Astrocyte of the spinal cord (primary cell): Measurements from ENCODE around the gene ASRGL1.

Experiments used
- DNase-seq: peaks from one replicate; pipeline ENCODE4 v3.0.0; 2011; ENCODE audit warnings: low read depth, low spot score
- H3K4me3 ChIP-seq: 2 replicates; pipeline ENCODE4 v1.5.1; 2011; ENCODE audit warnings: low read depth, mild to moderate bottlenecking, low read length, moderate library complexity
- CTCF ChIP-seq: IDR thresholded peaks from 2 replicates; pipeline ENCODE4 v1.5.1; 2012; ENCODE audit warnings: low read depth, mild to moderate bottlenecking, low read length, inconsistent platforms
- in situ Hi-C: cut with HindIII; loops from 2 replicates; pipeline ENCODE4 v1.10.0; 2017; ENCODE audit warnings: low sequenced_read_pairs

The ASRGL1 gene

DNA sequence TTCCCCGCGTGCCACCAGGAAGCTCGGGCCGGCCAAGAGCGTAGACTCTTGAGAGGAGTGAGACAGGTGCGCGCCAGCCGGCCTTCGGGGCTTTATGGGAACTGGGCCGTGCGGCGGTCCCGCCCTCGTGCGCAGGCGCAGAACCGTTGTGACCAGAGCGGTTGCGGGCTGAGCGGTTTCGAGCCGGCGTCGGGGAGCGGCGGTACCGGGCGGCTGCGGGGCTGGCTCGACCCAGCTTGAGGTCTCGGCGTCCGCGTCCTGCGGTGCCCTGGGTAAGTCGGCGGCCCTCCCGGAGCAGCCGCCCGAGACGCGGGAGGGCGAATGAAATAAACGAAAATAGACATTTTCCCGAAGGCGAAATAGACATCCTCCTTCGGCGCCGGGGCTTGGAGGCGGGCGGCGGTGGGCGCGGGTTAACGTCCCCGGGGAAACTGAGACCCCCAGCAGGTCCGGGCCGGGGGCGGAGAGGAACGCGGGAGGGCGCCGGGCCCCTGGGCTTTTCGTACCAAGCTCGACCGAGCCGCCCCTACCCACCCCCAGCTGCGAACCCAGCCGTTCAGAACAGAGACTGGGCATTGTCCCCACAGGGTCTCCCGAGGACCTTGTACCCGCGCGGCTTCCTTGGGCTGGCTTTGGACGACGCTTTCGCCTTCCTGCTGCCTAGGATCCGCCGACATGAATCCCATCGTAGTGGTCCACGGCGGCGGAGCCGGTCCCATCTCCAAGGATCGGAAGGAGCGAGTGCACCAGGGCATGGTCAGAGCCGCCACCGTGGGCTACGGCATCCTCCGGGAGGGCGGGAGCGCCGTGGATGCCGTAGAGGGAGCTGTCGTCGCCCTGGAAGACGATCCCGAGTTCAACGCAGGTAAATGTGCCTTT is at the start of gene ASRGL1:
Gene ASRGL1 (plus strand): TSS at position 146 of the 879 bp plus-strand sequence. CDS start 530 bp downstream, at position 676.
- TF ChIP-seq CTCF, result no peak
- in situ Hi-C loops, result no loop called here
- H3K4me3 ChIP-seq, result peak within 1 kb of the TSS; percentile 54
- peak; percentile 25 for DNase-seq

DNA sequence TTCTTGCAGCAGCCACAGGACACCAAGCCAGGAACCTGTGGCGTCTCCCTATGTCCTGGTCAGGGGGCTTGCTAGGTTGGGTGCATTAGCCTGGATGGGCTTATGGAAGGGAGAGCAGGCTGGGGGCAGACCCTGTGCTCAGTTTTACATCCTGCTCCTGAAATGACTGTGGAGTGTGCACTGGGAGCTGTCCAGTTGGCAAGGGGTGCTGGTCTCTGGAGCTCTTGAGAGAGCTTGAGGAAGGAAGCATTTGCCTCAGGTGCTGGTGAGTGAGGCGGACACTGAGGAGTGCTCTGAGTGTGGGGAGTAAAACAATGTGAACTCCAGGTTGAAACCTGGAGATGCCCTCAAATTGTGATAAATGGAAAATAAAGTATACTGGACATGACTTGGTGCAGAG is 41.7 kb upstream of the ASRGL1 start:
- no peak overlapping the region for H3K4me3 ChIP-seq
- TF ChIP-seq CTCF, result no peak
- DNase-seq, result peak; percentile 36
- in situ Hi-C loops, result no loop called here

- in situ Hi-C loops, result no loop called here
- DNase-seq, result no peak
- H3K4me3 ChIP-seq, result no peak within 1 kb of the TSS
- TF ChIP-seq CTCF, result no peak
Observed at GRCh38 chr11:62298975-62299374, 38.3 kb upstream of the ASRGL1 start, which contains the start of gene SCGB1D4. Gene SCGB1D4, minus strand, starts transcription at chr11:62299075. Its CDS starts 65 bp downstream, at chr11:62299010.

DNA sequence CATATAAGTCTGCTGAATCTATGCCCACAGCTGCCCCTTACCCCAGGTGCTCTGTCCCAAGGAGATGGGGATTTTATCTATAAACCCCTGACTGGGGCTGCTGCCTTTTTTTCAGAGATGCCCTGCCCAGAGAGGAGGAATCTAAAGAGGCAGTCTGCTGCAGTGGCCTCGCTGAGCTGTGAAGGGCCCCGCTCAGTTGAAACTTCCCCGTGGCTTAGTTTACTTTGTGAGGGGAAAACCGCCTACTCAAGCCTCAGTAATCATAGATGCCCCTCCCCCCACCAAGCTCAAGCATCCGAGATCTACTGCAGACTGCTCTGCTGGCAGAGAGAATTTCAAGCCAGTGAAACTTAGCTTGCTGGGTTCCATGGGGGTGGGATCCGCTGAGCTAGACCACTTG is 31.0 kb upstream of the ASRGL1 start:
- DNase-seq, result no peak
- no peak overlapping the region for H3K4me3 ChIP-seq
- in situ Hi-C loops, result no loop called here
- TF ChIP-seq CTCF, result no peak

- in situ Hi-C loops, result no loop called here
- no peak overlapping the region for H3K4me3 ChIP-seq
- DNase-seq, result no peak
- TF ChIP-seq CTCF, result no peak
Observed at GRCh38 chr11:62307950-62308349, 29.3 kb upstream of the ASRGL1 start.

DNA sequence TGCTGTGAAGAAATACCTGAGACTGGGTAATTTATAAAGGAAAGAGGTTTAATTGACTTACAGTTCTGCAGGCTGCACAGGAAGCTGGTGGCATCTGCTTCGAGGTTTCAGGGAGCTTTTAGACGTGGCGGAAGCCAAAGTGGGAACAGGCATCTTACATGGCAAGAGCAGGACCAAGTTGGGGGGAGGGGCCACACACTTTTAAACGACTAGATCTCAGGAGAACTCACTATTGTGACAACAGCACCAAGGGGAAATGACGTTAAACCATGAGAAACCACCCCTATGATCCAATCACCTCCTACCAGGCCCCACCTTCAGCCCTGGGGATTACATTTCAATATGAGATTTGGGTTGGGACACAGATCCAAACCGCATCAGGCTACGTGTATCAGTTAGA is 27.3 kb upstream of the ASRGL1 start:
- H3K4me3 ChIP-seq, result no peak overlapping the region
- no peak for TF ChIP-seq CTCF
- DNase-seq, result no peak
- in situ Hi-C loops, result no loop called here
